ENCODE results near the gene TRAF6.
A peak's percentile ranks its signal among the peaks of the same experiment; 100 is the strongest.
"Not testable (repeated sequence)": the region's sequence is repeated elsewhere in the genome, so short reads cannot be mapped to it uniquely, and the experiment has no call there.

The TRAF6 gene

GRCh38 chr11:36509694-36510593 is at the start of gene TRAF6:
Gene TRAF6, minus strand, starts transcription at chr11:36510272. Its CDS starts 8,757 bp downstream, at chr11:36501515.
- peak; percentile 81 for DNase-seq

GRCh38 chr11:36558571-36559413 is 48.7 kb upstream of the TRAF6 start:
- DNase-seq: no peak

GRCh38 chr11:36557991-36558390 is 47.9 kb upstream of the TRAF6 start:
- no peak for DNase-seq

- not testable (repeated sequence) for DNase-seq
Observed at GRCh38 chr11:36557390-36557789, 47.3 kb upstream of the TRAF6 start.

GRCh38 chr11:36550385-36551115 is 40.5 kb upstream of the TRAF6 start:
- DNase-seq: no peak

GRCh38 chr11:36540998-36541397 is 30.9 kb upstream of the TRAF6 start:
- no peak for DNase-seq

GRCh38 chr11:36534276-36534840 is 24.3 kb upstream of the TRAF6 start:
- no peak for DNase-seq

GRCh38 chr11:36532941-36533601 is 23.0 kb upstream of the TRAF6 start:
- no peak for DNase-seq

GRCh38 chr11:36530840-36531239 is 20.8 kb upstream of the TRAF6 start:
- DNase-seq: no peak

GRCh38 chr11:36513965-36514364 is 3.9 kb upstream of the TRAF6 start:
- no peak for DNase-seq

- no peak for DNase-seq
Observed at GRCh38 chr11:36512016-36512415, 1.9 kb upstream of the TRAF6 start.

GRCh38 chr11:36511062-36511461 is 990 bp upstream of the TRAF6 start:
- DNase-seq: not testable (repeated sequence)

- DNase-seq: peak; percentile 40
Observed at GRCh38 chr11:36510594-36510942, 496 bp upstream of the TRAF6 start.

GRCh38 chr11:36509201-36509639 is 852 bp downstream of the TRAF6 start:
- peak; percentile 31 for DNase-seq

GRCh38 chr11:36508743-36509142 is 1.3 kb downstream of the TRAF6 start:
- DNase-seq: no peak

GRCh38 chr11:36507824-36508489 is 2.1 kb downstream of the TRAF6 start:
- DNase-seq: no peak

- DNase-seq: no peak
Observed at GRCh38 chr11:36501236-36501635, 8.8 kb downstream of the TRAF6 start.

GRCh38 chr11:36500315-36500721 is 9.8 kb downstream of the TRAF6 start:
- DNase-seq: no peak

GRCh38 chr11:36499315-36499714 is 10.8 kb downstream of the TRAF6 start:
- DNase-seq: no peak

- no peak for DNase-seq
Observed at GRCh38 chr11:36498721-36499120, 11.4 kb downstream of the TRAF6 start.

- DNase-seq: no peak
Observed at GRCh38 chr11:36493332-36493731, 16.7 kb downstream of the TRAF6 start.

Measured in NCI-H2227 treated with DMSO at 0.1 percent for 48 hours (cell line).